GM19099 (cell line): ENCODE results near the gene KRT81.
A peak's percentile ranks its signal among the peaks of the same experiment; 100 is the strongest.

ENCODE experiments used
- POLR2A ChIP-seq: IDR thresholded peaks from 3 replicates; pipeline ENCODE4 v1.6.1; 2011; ENCODE audit warnings: low read depth; ENCODE audit not compliant: insufficient read length; ENCODE audit errors: extremely low read depth

The KRT81 gene

GRCh38 chr12:52243856-52244614 lies 47.3 kb downstream of the KRT81 start:
- peak; percentile 61 for TF ChIP-seq POLR2A

GRCh38 chr12:52243259-52243855 lies 48.0 kb downstream of the KRT81 start:
- TF ChIP-seq POLR2A, result no peak

GRCh38 chr12:52242442-52243258 lies 48.7 kb downstream of the KRT81 start:
- no peak for TF ChIP-seq POLR2A

- TF ChIP-seq POLR2A, result no peak
Observed at GRCh38 chr12:52241205-52241842, 50.0 kb downstream of the KRT81 start.

GRCh38 chr12:52239767-52240166 lies 51.6 kb downstream of the KRT81 start:
- no peak for TF ChIP-seq POLR2A

GRCh38 chr12:52238916-52239646 lies 52.3 kb downstream of the KRT81 start:
- TF ChIP-seq POLR2A, result no peak

- TF ChIP-seq POLR2A, result no peak
Observed at GRCh38 chr12:52238207-52238840, 53.0 kb downstream of the KRT81 start.

- no peak for TF ChIP-seq POLR2A
Observed at GRCh38 chr12:52236386-52237050, 54.8 kb downstream of the KRT81 start.
